ENCODE data around the gene EOMES.

EOMES gene

DNA sequence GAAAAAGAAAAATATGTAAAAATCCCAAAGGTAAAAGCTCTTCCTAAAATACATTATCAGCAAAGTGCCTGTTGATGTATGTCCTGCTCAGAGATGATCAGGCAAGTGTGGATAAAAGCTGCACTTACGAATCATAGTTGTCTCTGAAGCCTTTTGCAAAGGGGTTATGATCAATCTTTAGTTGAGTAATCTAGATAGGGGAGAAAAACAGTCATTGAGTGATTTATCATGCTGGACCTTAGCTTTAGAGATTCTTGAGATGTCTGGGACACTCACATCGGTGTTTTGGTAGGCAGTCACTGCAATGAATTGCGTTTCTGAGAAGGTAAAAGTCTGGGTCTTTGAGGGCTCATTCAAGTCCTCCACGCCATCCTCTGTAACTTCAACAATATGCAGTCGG lies 3.7 kb downstream of the EOMES start:
- Histone ChIP-seq H4K20me1 (ENCODE audit: insufficient read depth) (no peaks in the 10 kb centered on the region), H3K36me3 (ENCODE audit: insufficient read depth) (no peaks in the 10 kb centered on the region), H2AFZ (ENCODE audit: low read depth) (no peak overlapping the region), H3K27ac (no peak overlapping the region), H3K4me1 (ENCODE audit: low read depth, poor library complexity, severe bottlenecking) (no peaks in the 10 kb centered on the region), H3K9ac (no peak overlapping the region), H3K79me2 (ENCODE audit: insufficient read depth, low read depth) (no peaks in the 10 kb centered on the region), H3K4me2 (no peak overlapping the region), H3K27me3 (ENCODE audit: insufficient read depth, low read depth) (no peaks in the 10 kb centered on the region), H3K4me3 (IDR thresholded peaks at IDR 0.05; ENCODE audit: insufficient read depth, low read depth, low read length) (no peak overlapping the region)
- TF ChIP-seq, protein P1, sequence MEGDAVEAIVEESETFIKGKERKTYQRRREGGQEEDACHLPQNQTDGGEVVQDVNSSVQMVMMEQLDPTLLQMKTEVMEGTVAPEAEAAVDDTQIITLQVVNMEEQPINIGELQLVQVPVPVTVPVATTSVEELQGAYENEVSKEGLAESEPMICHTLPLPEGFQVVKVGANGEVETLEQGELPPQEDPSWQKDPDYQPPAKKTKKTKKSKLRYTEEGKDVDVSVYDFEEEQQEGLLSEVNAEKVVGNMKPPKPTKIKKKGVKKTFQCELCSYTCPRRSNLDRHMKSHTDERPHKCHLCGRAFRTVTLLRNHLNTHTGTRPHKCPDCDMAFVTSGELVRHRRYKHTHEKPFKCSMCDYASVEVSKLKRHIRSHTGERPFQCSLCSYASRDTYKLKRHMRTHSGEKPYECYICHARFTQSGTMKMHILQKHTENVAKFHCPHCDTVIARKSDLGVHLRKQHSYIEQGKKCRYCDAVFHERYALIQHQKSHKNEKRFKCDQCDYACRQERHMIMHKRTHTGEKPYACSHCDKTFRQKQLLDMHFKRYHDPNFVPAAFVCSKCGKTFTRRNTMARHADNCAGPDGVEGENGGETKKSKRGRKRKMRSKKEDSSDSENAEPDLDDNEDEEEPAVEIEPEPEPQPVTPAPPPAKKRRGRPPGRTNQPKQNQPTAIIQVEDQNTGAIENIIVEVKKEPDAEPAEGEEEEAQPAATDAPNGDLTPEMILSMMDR (conservative IDR thresholded peaks at IDR 0.05; ENCODE audit: low read depth, low read length), result no peak

DNA sequence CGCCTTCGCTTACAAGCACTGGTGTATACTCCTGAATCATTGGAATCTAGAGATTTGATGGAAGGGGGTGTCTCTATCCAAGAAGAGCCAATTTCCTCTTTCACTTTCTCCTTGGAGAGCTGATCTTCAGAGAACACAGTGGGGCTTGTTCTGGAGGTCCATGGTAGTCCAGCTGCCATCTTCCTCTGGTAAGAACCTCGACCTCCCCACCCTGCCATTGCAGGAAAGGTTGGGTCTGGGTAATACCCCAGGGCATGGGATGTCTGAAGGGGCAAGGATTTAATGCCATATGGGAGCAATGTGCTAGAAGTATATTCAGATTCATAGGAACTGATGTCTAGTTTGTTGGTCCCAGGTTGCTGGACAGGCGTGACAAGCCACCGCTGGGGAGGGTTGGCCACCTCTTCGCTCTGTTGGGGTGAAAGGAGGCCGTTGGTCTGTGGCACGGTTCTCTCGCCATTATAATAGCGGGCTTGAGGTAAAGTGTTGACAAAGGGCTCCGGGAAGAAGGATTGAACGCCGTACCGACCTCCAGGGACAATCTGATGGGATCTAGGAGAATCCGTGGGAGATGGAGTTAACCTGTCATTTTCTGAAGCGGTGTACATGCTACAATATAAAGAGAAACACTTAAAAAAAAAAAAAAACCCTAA lies 4.8 kb downstream of the EOMES start:
- Histone ChIP-seq H4K20me1 (ENCODE audit: insufficient read depth) (no peaks in the 10 kb centered on the region), H3K27ac (no peak overlapping the region), H3K9ac (no peak overlapping the region), H3K36me3 (ENCODE audit: insufficient read depth) (no peaks in the 10 kb centered on the region), H3K4me2 (no peak overlapping the region), H3K4me3 (IDR thresholded peaks at IDR 0.05; ENCODE audit: insufficient read depth, low read depth, low read length) (no peak overlapping the region), H2AFZ (ENCODE audit: low read depth) (no peak overlapping the region), H3K4me1 (ENCODE audit: low read depth, poor library complexity, severe bottlenecking) (no peaks in the 10 kb centered on the region), H3K27me3 (ENCODE audit: insufficient read depth, low read depth) (no peaks in the 10 kb centered on the region), H3K79me2 (ENCODE audit: insufficient read depth, low read depth) (no peaks in the 10 kb centered on the region)
- TF ChIP-seq, protein P1 (conservative IDR thresholded peaks at IDR 0.05; ENCODE audit: low read depth, low read length), result no peak

DNA sequence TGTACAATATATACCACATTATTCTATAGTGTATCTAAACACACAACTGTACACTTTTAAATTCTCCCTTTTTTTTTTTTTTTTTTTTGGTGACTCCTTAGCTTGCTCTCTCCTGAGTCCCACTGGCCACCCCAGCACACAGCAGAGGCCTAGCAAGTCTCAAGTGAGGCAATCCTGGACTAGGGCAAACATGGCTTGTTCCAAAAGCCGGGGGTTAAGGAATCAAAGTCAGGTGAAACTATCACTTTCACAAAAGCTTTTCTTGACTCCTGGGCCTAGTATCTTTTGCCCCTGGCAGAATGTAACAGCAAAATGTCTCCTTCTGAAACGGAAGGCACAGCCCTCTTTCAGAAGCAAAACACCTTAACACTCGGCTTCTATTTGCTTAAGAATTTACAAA lies 5.8 kb downstream of the EOMES start:
- no peaks in the 10 kb centered on the region for H3K4me1 ChIP-seq (ENCODE audit: low read depth, poor library complexity, severe bottlenecking)
- H4K20me1 ChIP-seq (ENCODE audit: insufficient read depth), result no peaks in the 10 kb centered on the region
- no peak overlapping the region for H3K9ac ChIP-seq
- no peak overlapping the region for H3K4me2 ChIP-seq
- TF ChIP-seq, protein P1 (conservative IDR thresholded peaks at IDR 0.05; ENCODE audit: low read depth, low read length), result no peak
- no peak overlapping the region for H2AFZ ChIP-seq (ENCODE audit: low read depth)
- H3K79me2 ChIP-seq (ENCODE audit: insufficient read depth, low read depth), result no peaks in the 10 kb centered on the region
- H3K36me3 ChIP-seq (ENCODE audit: insufficient read depth), result no peaks in the 10 kb centered on the region
- no peaks in the 10 kb centered on the region for H3K27me3 ChIP-seq (ENCODE audit: insufficient read depth, low read depth)
- H3K4me3 ChIP-seq (IDR thresholded peaks at IDR 0.05; ENCODE audit: insufficient read depth, low read depth, low read length), result no peak overlapping the region
- H3K27ac ChIP-seq, result no peak overlapping the region

DNA sequence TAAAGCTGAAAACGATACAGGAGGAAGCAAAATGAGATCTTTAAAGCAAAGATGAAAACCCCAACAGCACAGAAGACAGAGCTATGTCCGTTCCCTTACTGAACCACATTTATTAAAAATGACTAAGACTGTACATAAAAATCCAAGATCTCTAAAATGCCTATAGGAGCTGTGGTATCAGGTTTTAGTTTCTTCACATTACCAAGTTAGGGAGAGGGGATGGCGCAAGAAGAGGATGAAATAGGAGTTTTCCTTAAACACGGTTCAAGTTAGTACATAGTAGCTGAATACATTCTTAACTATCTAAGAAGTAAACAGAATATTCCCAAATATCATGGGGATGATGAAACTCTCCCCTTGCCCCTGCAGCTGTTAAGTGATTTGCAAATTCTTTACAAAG lies 6.3 kb downstream of the EOMES start:
- Histone ChIP-seq H3K4me2 (no peak overlapping the region), H3K4me3 (IDR thresholded peaks at IDR 0.05; ENCODE audit: insufficient read depth, low read depth, low read length) (no peak overlapping the region), H3K27me3 (ENCODE audit: insufficient read depth, low read depth) (no peaks in the 10 kb centered on the region), H3K9ac (no peak overlapping the region), H3K36me3 (ENCODE audit: insufficient read depth) (no peaks in the 10 kb centered on the region), H2AFZ (ENCODE audit: low read depth) (no peak overlapping the region), H3K27ac (no peak overlapping the region), H4K20me1 (ENCODE audit: insufficient read depth) (no peaks in the 10 kb centered on the region), H3K4me1 (ENCODE audit: low read depth, poor library complexity, severe bottlenecking) (no peaks in the 10 kb centered on the region), H3K79me2 (ENCODE audit: insufficient read depth, low read depth) (no peaks in the 10 kb centered on the region)
- TF ChIP-seq, protein P1 (conservative IDR thresholded peaks at IDR 0.05; ENCODE audit: low read depth, low read length), result no peak

Measured in KMS-11 (cell line).